Epithelial cell of proximal tubule (primary cell): ENCODE measurements around the gene C2orf81. TPM values are rescaled to one million over a fixed set of nuclear protein-coding genes. Genes with fewer than 3 reads are reported as not detected.

Experiments used
- DNase-seq: peaks from one replicate; pipeline ENCODE4 v3.0.0-alpha.2; 2011; ENCODE audit warnings: low read depth
- H3K4me3 ChIP-seq: 2 replicates; pipeline ENCODE4 v1.5.1; 2011; ENCODE audit warnings: low read depth, mild to moderate bottlenecking, low read length
- CTCF ChIP-seq: conservative IDR thresholded peaks from 2 replicates; pipeline ENCODE4 v1.5.1; 2012; ENCODE audit warnings: low read depth, mild to moderate bottlenecking, low read length
- total RNA-seq: library from RNA; depleted of rRNA; stranded (reverse); fragments of >200 nt; gene quantifications from 2 replicates; pipeline ENCODE4 v1.2.3, GENCODE V29; 2015

C2orf81 gene
- total RNA-seq, 1 donor from 2014 or later, result 4.1 TPM

- peak overlapping the region; percentile 49 for H3K4me3 ChIP-seq
- no peak for TF ChIP-seq CTCF
- DNase-seq, result no peak
These were observed 47.4 kb downstream of the C2orf81 start for GRCh38 chr2:74373985-74374384.

GRCh38 chr2:74373221-74373676 lies 48.2 kb downstream of the C2orf81 start:
- no peak for DNase-seq
- no peak for TF ChIP-seq CTCF
- no peak overlapping the region for H3K4me3 ChIP-seq

GRCh38 chr2:74372674-74373073 lies 48.7 kb downstream of the C2orf81 start:
- no peak for DNase-seq
- no peak overlapping the region for H3K4me3 ChIP-seq
- TF ChIP-seq CTCF, result no peak

GRCh38 chr2:74371421-74371820 lies 50.0 kb downstream of the C2orf81 start:
- no peak for TF ChIP-seq CTCF
- DNase-seq, result no peak
- no peak overlapping the region for H3K4me3 ChIP-seq

- H3K4me3 ChIP-seq, result no peak overlapping the region
- DNase-seq, result no peak
- TF ChIP-seq CTCF, result no peak
These were observed 51.4 kb downstream of the C2orf81 start for GRCh38 chr2:74369976-74370375.

GRCh38 chr2:74368499-74368898 lies 52.9 kb downstream of the C2orf81 start:
- no peak for DNase-seq
- no peak for TF ChIP-seq CTCF
- H3K4me3 ChIP-seq, result no peak overlapping the region

GRCh38 chr2:74367789-74368188 lies 53.6 kb downstream of the C2orf81 start:
- H3K4me3 ChIP-seq, result no peak overlapping the region
- no peak for DNase-seq

More at GRCh38 chr2:74367789-74368188, 53.6 kb downstream of the C2orf81 start:
- TF ChIP-seq CTCF, result no peak
